ENCODE data around the gene ITGB3BP. TPM values are rescaled to one million over a fixed set of nuclear protein-coding genes. Genes with fewer than 3 reads are reported as not detected.

ITGB3BP gene
- total RNA-seq, 1 experiment from 2014 or later, result 50.2 TPM

GRCh38 chr1:63563745-63564144 is 40.7 kb upstream of the ITGB3BP start:
- no peak overlapping the region for H3K4me2 ChIP-seq (ENCODE audit: low read length)
- no peaks in the 10 kb centered on the region for H3K79me2 ChIP-seq (ENCODE audit: insufficient read depth, low read length)
- intact Hi-C loops (cut with micrococcal nuclease), result no loop called here
- H3K9ac ChIP-seq (ENCODE audit: low read length), result no peak overlapping the region
- no peak overlapping the region for H3K27ac ChIP-seq (ENCODE audit: low read depth, low read length)
- no peaks in the 10 kb centered on the region for H3K9me2 ChIP-seq (ENCODE audit: insufficient read depth)
- BruUV-seq (replicated peaks), result no TSS peak
- H3K4me1 ChIP-seq (ENCODE audit: control insufficient read depth in 1 of 2, insufficient read depth in 2 of 2, low read length in 2 of 2), result no peaks in the 10 kb centered on the region
- H3K4me3 ChIP-seq (replicated peaks in 1 of 2; ENCODE audit: low read depth in 1 of 2, low read length in 2 of 2), result no peak overlapping the region
- RAD21 ChIA-PET (ENCODE audit: low non-redundant PET in 1 of 2, low total read pairs in 2 of 2, uncharacterized antibody in 2 of 2, unreplicated experiment in 2 of 2), result no interaction called here
- no peaks in the 10 kb centered on the region for H3K27me3 ChIP-seq (ENCODE audit: insufficient read depth, low read length)
- H3K36me3 ChIP-seq (ENCODE audit: control insufficient read depth in 1 of 2, insufficient read depth in 2 of 2, low read length in 2 of 2), result no peaks in the 10 kb centered on the region
- CTCF ChIA-PET, result no interaction called here
- POLR2A ChIA-PET, result no interaction called here
- TF ChIP-seq SP1 (IDR thresholded peaks at IDR 0.05; ENCODE audit: low read depth), result no peak
- ATAC-seq (no peak), DNase-seq (ENCODE audit: low read depth, low spot score) (no peak)
- no peaks in the 10 kb centered on the region for H3K9me3 ChIP-seq (ENCODE audit: control insufficient read depth in 1 of 2, insufficient read depth in 1 of 2, low read depth in 1 of 2, low read length in 2 of 2)
- H2AFZ ChIP-seq (ENCODE audit: low read depth, low read length, poor library complexity, severe bottlenecking), result no peak overlapping the region
- H4K20me1 ChIP-seq (ENCODE audit: insufficient read depth), result no peaks in the 10 kb centered on the region; the same call in 1 of the 2 replicates

DNA sequence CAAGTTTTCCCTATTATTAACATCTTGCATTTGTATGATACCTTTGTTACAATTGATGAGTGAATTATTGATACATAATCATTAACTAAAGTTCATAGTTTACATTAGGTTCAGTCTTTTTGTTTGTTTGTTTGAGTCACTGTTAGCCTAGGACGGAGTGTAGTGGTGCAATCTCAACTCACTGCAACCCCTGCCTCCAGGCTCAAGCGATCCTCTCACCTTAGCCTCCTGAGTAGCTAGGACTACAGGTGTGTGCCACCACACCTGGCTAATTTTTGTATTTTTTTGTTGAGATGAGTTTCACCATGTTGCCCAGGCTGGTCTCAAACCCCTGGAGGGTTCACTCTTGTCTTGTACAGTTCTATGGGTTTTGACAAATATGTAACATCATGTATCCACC is 36.3 kb upstream of the ITGB3BP start:
- DNase-seq (ENCODE audit: low read depth, low spot score), result no peak
- CTCF ChIA-PET, result no interaction called here
- H3K9me2 ChIP-seq (ENCODE audit: insufficient read depth), result no peaks in the 10 kb centered on the region
- H3K9me3 ChIP-seq (ENCODE audit: control insufficient read depth in 1 of 2, insufficient read depth in 1 of 2, low read depth in 1 of 2, low read length in 2 of 2), result no peaks in the 10 kb centered on the region
- no TSS peak for BruUV-seq (replicated peaks)
- H2AFZ ChIP-seq (ENCODE audit: low read depth, low read length, poor library complexity, severe bottlenecking), result no peak overlapping the region
- H4K20me1 ChIP-seq (ENCODE audit: insufficient read depth), result no peaks in the 10 kb centered on the region; the same call in 1 of the 2 replicates
- POLR2A ChIA-PET, result no interaction called here
- ATAC-seq, result no peak
- no peak overlapping the region for H3K27ac ChIP-seq (ENCODE audit: low read depth, low read length)
- no peaks in the 10 kb centered on the region for H3K4me1 ChIP-seq (ENCODE audit: control insufficient read depth in 1 of 2, insufficient read depth in 2 of 2, low read length in 2 of 2)
- no peak overlapping the region for H3K4me3 ChIP-seq (replicated peaks in 1 of 2; ENCODE audit: low read depth in 1 of 2, low read length in 2 of 2)
- no peak overlapping the region for H3K9ac ChIP-seq (ENCODE audit: low read length)
- no peak for TF ChIP-seq ZFX (IDR thresholded peaks at IDR 0.05)
- TF ChIP-seq, protein P1, sequence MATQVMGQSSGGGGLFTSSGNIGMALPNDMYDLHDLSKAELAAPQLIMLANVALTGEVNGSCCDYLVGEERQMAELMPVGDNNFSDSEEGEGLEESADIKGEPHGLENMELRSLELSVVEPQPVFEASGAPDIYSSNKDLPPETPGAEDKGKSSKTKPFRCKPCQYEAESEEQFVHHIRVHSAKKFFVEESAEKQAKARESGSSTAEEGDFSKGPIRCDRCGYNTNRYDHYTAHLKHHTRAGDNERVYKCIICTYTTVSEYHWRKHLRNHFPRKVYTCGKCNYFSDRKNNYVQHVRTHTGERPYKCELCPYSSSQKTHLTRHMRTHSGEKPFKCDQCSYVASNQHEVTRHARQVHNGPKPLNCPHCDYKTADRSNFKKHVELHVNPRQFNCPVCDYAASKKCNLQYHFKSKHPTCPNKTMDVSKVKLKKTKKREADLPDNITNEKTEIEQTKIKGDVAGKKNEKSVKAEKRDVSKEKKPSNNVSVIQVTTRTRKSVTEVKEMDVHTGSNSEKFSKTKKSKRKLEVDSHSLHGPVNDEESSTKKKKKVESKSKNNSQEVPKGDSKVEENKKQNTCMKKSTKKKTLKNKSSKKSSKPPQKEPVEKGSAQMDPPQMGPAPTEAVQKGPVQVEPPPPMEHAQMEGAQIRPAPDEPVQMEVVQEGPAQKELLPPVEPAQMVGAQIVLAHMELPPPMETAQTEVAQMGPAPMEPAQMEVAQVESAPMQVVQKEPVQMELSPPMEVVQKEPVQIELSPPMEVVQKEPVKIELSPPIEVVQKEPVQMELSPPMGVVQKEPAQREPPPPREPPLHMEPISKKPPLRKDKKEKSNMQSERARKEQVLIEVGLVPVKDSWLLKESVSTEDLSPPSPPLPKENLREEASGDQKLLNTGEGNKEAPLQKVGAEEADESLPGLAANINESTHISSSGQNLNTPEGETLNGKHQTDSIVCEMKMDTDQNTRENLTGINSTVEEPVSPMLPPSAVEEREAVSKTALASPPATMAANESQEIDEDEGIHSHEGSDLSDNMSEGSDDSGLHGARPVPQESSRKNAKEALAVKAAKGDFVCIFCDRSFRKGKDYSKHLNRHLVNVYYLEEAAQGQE (IDR thresholded peaks at IDR 0.05; ENCODE audit: low read depth), result no peak
- no peak for TF ChIP-seq POLR2AphosphoS5 (IDR thresholded peaks at IDR 0.05; ENCODE audit: low read depth, low read length)
- no peak for TF ChIP-seq CTCF (IDR thresholded peaks at IDR 0.05 in 2 of 3, conservative IDR thresholded peaks at IDR 0.05 in 1 of 3; ENCODE audit: borderline replicate concordance in 1 of 3, insufficient read depth in 1 of 3, low read depth in 2 of 3, low read length in 2 of 3)
- no peak for TF ChIP-seq SRF (IDR thresholded peaks at IDR 0.05; ENCODE audit: low read depth)
- no peak for TF ChIP-seq EZH2 (IDR thresholded peaks at IDR 0.05)
- TF ChIP-seq POLR2A (IDR thresholded peaks at IDR 0.05; ENCODE audit: borderline replicate concordance, extremely low read depth, insufficient read depth, insufficient read length), result no peak
- TF ChIP-seq JUND (IDR thresholded peaks at IDR 0.05), result no peak
- no peak for TF ChIP-seq FOSL1 (IDR thresholded peaks at IDR 0.05; ENCODE audit: low read depth)
- no peak for TF ChIP-seq MAX (IDR thresholded peaks at IDR 0.05)
- no peak for TF ChIP-seq CEBPB (IDR thresholded peaks at IDR 0.05; ENCODE audit: low read depth)
- TF ChIP-seq EGR1 (IDR thresholded peaks at IDR 0.05; ENCODE audit: low read depth), result no peak
- no peaks in the 10 kb centered on the region for H3K27me3 ChIP-seq (ENCODE audit: insufficient read depth, low read length)
- H3K36me3 ChIP-seq (ENCODE audit: control insufficient read depth in 1 of 2, insufficient read depth in 2 of 2, low read length in 2 of 2), result no peaks in the 10 kb centered on the region
- RAD21 ChIA-PET (ENCODE audit: low non-redundant PET in 1 of 2, low total read pairs in 2 of 2, uncharacterized antibody in 2 of 2, unreplicated experiment in 2 of 2), result no interaction called here
- intact Hi-C loops (cut with micrococcal nuclease), result loop anchor here (5.0 kb wide), 1 partner anchor 578 kb away; no protein-coding TSS in a partner anchor
- no peak overlapping the region for H3K4me2 ChIP-seq (ENCODE audit: low read length)
- H3K79me2 ChIP-seq (ENCODE audit: insufficient read depth, low read length), result no peaks in the 10 kb centered on the region

Measured in HCT116 (cell line).